Measurements from ENCODE around the gene GPR153. TPM values are rescaled to one million over a fixed set of nuclear protein-coding genes. Genes with fewer than 3 reads are reported as not detected.

The GPR153 gene
- polyA plus RNA-seq, 1 donor from 2014 or later: 26.9 TPM

GRCh38 chr1:6262555-6263420 is 1.9 kb upstream of the GPR153 start:
- no peaks in the 10 kb centered on the region for H3K27me3 ChIP-seq (ENCODE audit: insufficient read depth, low read depth, low read length)
- H4K20me1 ChIP-seq (ENCODE audit: insufficient read depth): no peaks in the 10 kb centered on the region
- H3K4me2 ChIP-seq (ENCODE audit: low read length): no peak overlapping the region
- H3K9me2 ChIP-seq (ENCODE audit: insufficient read depth, low read length): no peaks in the 10 kb centered on the region
- H3K9me3 ChIP-seq (ENCODE audit: low read length): no peaks in the 10 kb centered on the region
- no peaks in the 10 kb centered on the region for H3K36me3 ChIP-seq (ENCODE audit: insufficient read depth, low read length)
- H2AFZ ChIP-seq (ENCODE audit: low read depth, low read length): no peak overlapping the region
- TF ChIP-seq EZH2 (IDR thresholded peaks at IDR 0.05; ENCODE audit: borderline replicate concordance, insufficient read depth, low read length, poor library complexity, severe bottlenecking): no peak
- TF ChIP-seq EP300 (conservative IDR thresholded peaks at IDR 0.05; ENCODE audit: poor library complexity, severe bottlenecking): no peak
- TF ChIP-seq CTCF (IDR thresholded peaks at IDR 0.05; ENCODE audit: poor library complexity, severe bottlenecking): no peak
- TF ChIP-seq TAF1 (IDR thresholded peaks at IDR 0.05; ENCODE audit: low read depth): no peak
- TF ChIP-seq POLR2AphosphoS5 (IDR thresholded peaks at IDR 0.05): no peak
- TF ChIP-seq REST (IDR thresholded peaks at IDR 0.05; ENCODE audit: borderline replicate concordance): no peak
- TF ChIP-seq SMC3 (conservative IDR thresholded peaks at IDR 0.05; ENCODE audit: poor library complexity): no peak
- no peak for TF ChIP-seq RAD21 (conservative IDR thresholded peaks at IDR 0.05)
- no peak for TF ChIP-seq MXI1 (conservative IDR thresholded peaks at IDR 0.05; ENCODE audit: poor library complexity, severe bottlenecking)
- peak overlapping the region; percentile 72 for H3K4me3 ChIP-seq (ENCODE audit: low read length)
- peak overlapping the region; percentile 90 for H3K27ac ChIP-seq (ENCODE audit: low read length)
- H3F3A ChIP-seq (ENCODE audit: insufficient read depth, low read length, poor library complexity, severe bottlenecking): no peaks in the 10 kb centered on the region
- H3K9ac ChIP-seq (ENCODE audit: low read length): peak overlapping the region; percentile 89
- H3K79me2 ChIP-seq (replicated peaks; ENCODE audit: insufficient read depth, low read length): peaks cover 6% of the 10 kb centered on the region

- H3K79me2 ChIP-seq (replicated peaks; ENCODE audit: insufficient read depth, low read length): peaks cover 6% of the 10 kb centered on the region
- H3K27me3 ChIP-seq (ENCODE audit: insufficient read depth, low read depth, low read length): no peaks in the 10 kb centered on the region
- TF ChIP-seq POLR2AphosphoS5 (IDR thresholded peaks at IDR 0.05) (peak; percentile 32), TAF1 (IDR thresholded peaks at IDR 0.05; ENCODE audit: low read depth) (no peak), REST (IDR thresholded peaks at IDR 0.05; ENCODE audit: borderline replicate concordance) (no peak), MXI1 (conservative IDR thresholded peaks at IDR 0.05; ENCODE audit: poor library complexity, severe bottlenecking) (no peak), EP300 (conservative IDR thresholded peaks at IDR 0.05; ENCODE audit: poor library complexity, severe bottlenecking) (peak; percentile 18)
- H2AFZ ChIP-seq (ENCODE audit: low read depth, low read length): no peak overlapping the region
- no peaks in the 10 kb centered on the region for H4K20me1 ChIP-seq (ENCODE audit: insufficient read depth)
- peak overlapping the region; percentile 72 for H3K4me3 ChIP-seq (ENCODE audit: low read length)
- H3K27ac ChIP-seq (ENCODE audit: low read length): peak overlapping the region; percentile 90
- H3K9me3 ChIP-seq (ENCODE audit: low read length): no peaks in the 10 kb centered on the region
- no peaks in the 10 kb centered on the region for H3K9me2 ChIP-seq (ENCODE audit: insufficient read depth, low read length)
- H3K9ac ChIP-seq (ENCODE audit: low read length): peak overlapping the region; percentile 89
- H3K4me2 ChIP-seq (ENCODE audit: low read length): peak overlapping the region; percentile 68
- H3F3A ChIP-seq (ENCODE audit: insufficient read depth, low read length, poor library complexity, severe bottlenecking): no peaks in the 10 kb centered on the region
- no peaks in the 10 kb centered on the region for H3K36me3 ChIP-seq (ENCODE audit: insufficient read depth, low read length)
Observed at GRCh38 chr1:6261615-6261995, 707 bp upstream of the GPR153 start.

Data from neural cell (in vitro differentiated cells).